Coronary artery (tissue), 2 donors: ENCODE results near the gene SPATS2L.
A peak's percentile ranks its signal among the peaks of the same experiment; 100 is the strongest.

Experiments
- DNase-seq: peaks from one replicate; pipeline ENCODE4 v3.0.0-alpha.2; 2017; ENCODE audit warnings: low spot score
- H3K27ac ChIP-seq, 2 donors: fragments of 200-600 bp; sonication (generic); one replicate each; pipeline ENCODE4 v1.5.1; 2016 to 2019
- H3K4me3 ChIP-seq: fragments of 200-600 bp; sonication (generic); 2 replicates; pipeline ENCODE4 v1.5.1; 2016; ENCODE audit warnings: mild to moderate bottlenecking, moderate library complexity
- CTCF ChIP-seq: fragments of 200-600 bp; sonication (generic); IDR thresholded peaks from one replicate; pipeline ENCODE4 v1.5.1; 2019; ENCODE audit warnings: antibody characterized with exemption

Gene SPATS2L

GRCh38 chr2:200306196-200306930 lies at the start of gene SPATS2L:
Gene SPATS2L, plus strand, starts transcription at chr2:200306693. Its CDS starts 82,552 bp downstream, at chr2:200389245.
- Histone ChIP-seq H3K4me3 (peak within 1 kb of the TSS; percentile 98), H3K27ac (peak within 1 kb of the TSS; percentile 81 to 97)
- no peak for TF ChIP-seq CTCF
- peak; percentile 84 for DNase-seq

- H3K4me3 ChIP-seq, result no peak overlapping the region
- DNase-seq, result no peak
- no peak for TF ChIP-seq CTCF
These were observed 48.9 kb upstream of the SPATS2L start for GRCh38 chr2:200257570-200257969.

GRCh38 chr2:200258081-200258480 lies 48.4 kb upstream of the SPATS2L start:
- TF ChIP-seq CTCF, result no peak

More at GRCh38 chr2:200257570-200257969, 48.9 kb upstream of the SPATS2L start:
- H3K27ac ChIP-seq, result no peak overlapping the region

GRCh38 chr2:200258881-200259576 lies 47.5 kb upstream of the SPATS2L start:
- no peak overlapping the region for H3K27ac ChIP-seq
- no peak for TF ChIP-seq CTCF
- H3K4me3 ChIP-seq, result no peak overlapping the region
- DNase-seq, result no peak

More at GRCh38 chr2:200258081-200258480, 48.4 kb upstream of the SPATS2L start:
- DNase-seq, result no peak
- Histone ChIP-seq H3K27ac (no peak overlapping the region), H3K4me3 (no peak overlapping the region)

- no peak overlapping the region for H3K4me3 ChIP-seq
- no peak for DNase-seq
These were observed 46.9 kb upstream of the SPATS2L start for GRCh38 chr2:200259577-200259957.

GRCh38 chr2:200262047-200262446 lies 44.4 kb upstream of the SPATS2L start:
- no peak for TF ChIP-seq CTCF
- no peak overlapping the region for H3K27ac ChIP-seq
- no peak for DNase-seq
- no peak overlapping the region for H3K4me3 ChIP-seq

More at GRCh38 chr2:200259577-200259957, 46.9 kb upstream of the SPATS2L start:
- TF ChIP-seq CTCF, result no peak
- H3K27ac ChIP-seq, result no peak overlapping the region
